Mesenchymal stem cell (in vitro differentiated cells and primary cell): ENCODE data around the gene KCNK1.
"Not testable (repeated sequence)": the region's sequence is repeated elsewhere in the genome, so short reads cannot be mapped to it uniquely, and the experiment has no call there.

Experiments
- DNase-seq: peaks from one replicate; pipeline ENCODE4 v3.0.0-alpha.2; 2013
- H2AFZ ChIP-seq: one replicate; pipeline ENCODE4 v1.6.1; 2013; ENCODE audit warnings: low read depth, mild to moderate bottlenecking, control low read depth, inconsistent platforms, low read length, moderate library complexity
- H2AK5ac ChIP-seq: 2 replicates; pipeline ENCODE4 v1.6.1; 2013; ENCODE audit warnings: low read length, moderate library complexity, mild to moderate bottlenecking, inconsistent platforms; ENCODE audit not compliant: severe bottlenecking
- H2BK120ac ChIP-seq: one replicate; pipeline ENCODE4 v1.6.1; 2013; ENCODE audit warnings: low read depth, mild to moderate bottlenecking, inconsistent platforms, low read length, moderate library complexity
- H2BK12ac ChIP-seq, 2 experiments: one replicate each; pipeline ENCODE4 v1.6.1; 2013; ENCODE audit warnings: inconsistent platforms in 2 of 2, low read length in 2 of 2, mild to moderate bottlenecking in 2 of 2, moderate library complexity in 2 of 2, control low read depth in 1 of 2
- H2BK15ac ChIP-seq: one replicate; pipeline ENCODE4 v1.6.1; 2013; ENCODE audit warnings: mild to moderate bottlenecking, low read depth, inconsistent platforms; ENCODE audit not compliant: poor library complexity, severe bottlenecking
- H2BK5ac ChIP-seq: 2 replicates; pipeline ENCODE4 v1.6.1; 2013; ENCODE audit warnings: low read depth, mild to moderate bottlenecking, low read length, control low read depth, inconsistent platforms; ENCODE audit not compliant: poor library complexity, severe bottlenecking
- H3K14ac ChIP-seq, 2 experiments: one replicate each; pipeline ENCODE4 v1.6.1; 2013; ENCODE audit warnings: inconsistent platforms in 2 of 2, low read length in 2 of 2, control low read depth in 1 of 2, mild to moderate bottlenecking in 1 of 2, moderate library complexity in 1 of 2
- H3K18ac ChIP-seq, 2 experiments: one replicate each; pipeline ENCODE4 v1.6.1; 2013; ENCODE audit warnings: inconsistent platforms in 2 of 2, low read length in 2 of 2, control low read depth in 1 of 2, low read depth in 1 of 2, mild to moderate bottlenecking in 1 of 2
- H3K23ac ChIP-seq, 2 experiments: one replicate each; pipeline ENCODE4 v1.6.1; 2013; ENCODE audit warnings: inconsistent platforms in 2 of 2, low read length in 2 of 2, mild to moderate bottlenecking in 2 of 2, moderate library complexity in 2 of 2, control low read depth in 1 of 2
- H3K27ac ChIP-seq: 2 replicates; pipeline ENCODE4 v1.5.1; 2013; ENCODE audit warnings: mild to moderate bottlenecking, moderate library complexity, low read length, control low read depth, inconsistent platforms; ENCODE audit not compliant: poor library complexity, severe bottlenecking
- H3K27me3 ChIP-seq, 2 experiments: 2 replicates each; pipeline versions ENCODE4 v1.6.1 to v1.7.0; 2013; ENCODE audit warnings: low read length in 2 of 2, mild to moderate bottlenecking in 2 of 2, moderate library complexity in 2 of 2, control low read depth in 1 of 2, inconsistent platforms in 1 of 2; ENCODE audit not compliant: control insufficient read depth in 1 of 2, insufficient read depth in 1 of 2
- H3K36me3 ChIP-seq, 2 experiments: 2 replicates each; pipeline versions ENCODE4 v1.6.1 to v1.7.0; 2013; ENCODE audit warnings: low read length in 2 of 2, control low read depth in 1 of 2, inconsistent platforms in 1 of 2, low read depth in 1 of 2, mild to moderate bottlenecking in 1 of 2; ENCODE audit not compliant: insufficient read depth in 2 of 2, control insufficient read depth in 1 of 2
- H3K4ac ChIP-seq, 2 experiments: one replicate each; pipeline ENCODE4 v1.6.1; 2013; ENCODE audit warnings: inconsistent platforms in 2 of 2, low read length in 2 of 2, mild to moderate bottlenecking in 2 of 2, moderate library complexity in 2 of 2, control low read depth in 1 of 2, low read depth in 1 of 2
- H3K4me1 ChIP-seq: 2 replicates; pipeline ENCODE4 v1.6.1; 2013; ENCODE audit warnings: low read depth, low read length, control low read depth; ENCODE audit not compliant: control insufficient read depth, insufficient read depth
- H3K4me2 ChIP-seq: 2 replicates; pipeline ENCODE4 v1.6.1; 2013; ENCODE audit warnings: low read length, mild to moderate bottlenecking, inconsistent platforms; ENCODE audit not compliant: poor library complexity, severe bottlenecking
- H3K4me3 ChIP-seq, 2 experiments: 2 replicates each; pipeline versions ENCODE4 v1.5.1 to v1.7.0; 2013; ENCODE audit warnings: low read length in 2 of 2, mild to moderate bottlenecking in 2 of 2, control low read depth in 1 of 2, low read depth in 1 of 2; ENCODE audit not compliant: insufficient read depth in 1 of 2
- H3K79me1 ChIP-seq: replicated peaks from 2 replicates; pipeline ENCODE4 v1.6.1; 2013; ENCODE audit warnings: mild to moderate bottlenecking, control low read depth, low read length, inconsistent platforms; ENCODE audit not compliant: poor library complexity, severe bottlenecking
- H3K9ac ChIP-seq: 2 replicates; pipeline ENCODE4 v1.7.0; 2013; ENCODE audit warnings: mild to moderate bottlenecking, low read length, moderate library complexity
- H3K9me3 ChIP-seq: 2 replicates; pipeline ENCODE4 v1.7.0; 2013; ENCODE audit warnings: mild to moderate bottlenecking, low read length; ENCODE audit not compliant: control insufficient read depth
- H4K8ac ChIP-seq: one replicate; pipeline ENCODE4 v1.6.1; 2013; ENCODE audit warnings: inconsistent platforms, mild to moderate bottlenecking, low read length, moderate library complexity
- H4K91ac ChIP-seq: one replicate; pipeline ENCODE4 v1.6.1; 2013; ENCODE audit warnings: mild to moderate bottlenecking, low read length, inconsistent platforms
- WGBS: methylation state at CpG from one replicate; pipeline ENCODE4 v1.1.7; 2013; ENCODE audit warnings: mixed read lengths; 5-methylcytosine and 5-hydroxymethylcytosine counted together

The KCNK1 gene

DNA sequence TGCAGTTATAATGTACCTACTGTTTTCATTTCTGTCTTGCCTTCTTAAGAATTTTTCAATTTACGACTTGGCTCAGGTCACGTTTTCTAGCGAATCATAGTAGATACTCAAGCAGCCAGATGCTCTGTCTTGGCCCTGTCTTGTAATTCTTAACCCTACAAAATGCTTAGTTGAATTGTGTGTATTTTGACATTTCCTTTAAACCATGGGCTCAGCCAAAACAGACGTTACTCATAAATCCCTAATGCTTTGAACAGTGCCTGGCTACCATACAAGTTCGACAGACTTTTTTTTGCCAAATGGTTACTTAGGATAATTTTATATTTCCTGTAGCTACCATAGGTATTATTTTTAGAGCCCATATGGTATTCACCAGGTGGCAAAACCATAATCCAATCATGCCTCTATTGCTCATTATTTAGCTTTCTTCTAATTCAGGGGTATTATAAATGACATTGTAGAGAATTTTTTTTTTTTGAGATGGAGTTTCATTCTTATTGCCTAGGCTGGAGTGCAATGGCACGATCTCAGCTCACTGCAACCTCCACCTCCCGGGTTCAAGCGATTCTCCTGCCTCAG is 54.3 kb downstream of the KCNK1 start:
- Histone ChIP-seq H3K27ac (no peak overlapping the region), H3K4me1 (no peaks in the 10 kb centered on the region), H2BK120ac (no peak overlapping the region), H3K79me1 (no peaks in the 10 kb centered on the region), H2BK5ac (no peak overlapping the region), H3K4me3 (no peak overlapping the region), H4K91ac (no peak overlapping the region), H2BK12ac (no peak overlapping the region), H2AK5ac (no peak overlapping the region), H3K23ac (no peak overlapping the region), H3K14ac (no peak overlapping the region), H3K18ac (no peak overlapping the region), H3K27me3 (no peaks in the 10 kb centered on the region), H3K9ac (no peak overlapping the region), H3K4ac (no peak overlapping the region), H3K9me3 (no peaks in the 10 kb centered on the region), H3K4me2 (no peak overlapping the region), H2BK15ac (no peak overlapping the region), H3K36me3 (no peaks in the 10 kb centered on the region), H2AFZ (no peak overlapping the region), H4K8ac (no peak overlapping the region)
- 67% methylated on average over 3 of the region's 8 CpGs for WGBS
- DNase-seq: no peak

DNA sequence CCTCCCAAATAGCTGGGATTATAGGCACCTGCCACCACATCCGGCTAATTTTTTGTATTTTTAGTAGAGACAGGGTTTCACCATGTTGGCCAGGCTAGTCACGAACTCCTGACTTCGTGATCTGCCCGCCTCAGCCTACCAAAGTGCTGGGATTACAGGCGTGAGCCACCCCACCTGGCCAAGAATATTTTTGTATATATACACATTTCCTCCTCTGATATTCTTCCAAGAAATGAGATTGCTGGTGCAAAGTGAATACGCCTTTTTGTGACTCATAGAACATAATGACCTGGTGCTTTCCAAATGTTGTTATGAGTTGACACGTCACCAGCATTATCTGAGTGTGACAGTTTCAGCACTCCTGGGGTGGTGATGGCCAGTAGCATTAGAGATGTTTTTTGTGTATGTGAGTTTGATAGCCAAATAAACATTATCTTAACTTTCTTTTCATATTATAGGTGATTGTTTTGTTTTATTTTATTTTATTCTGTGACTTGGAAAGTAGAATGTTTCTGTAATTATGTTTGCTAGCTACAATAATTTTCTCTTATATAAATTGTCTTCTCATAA is 54.9 kb downstream of the KCNK1 start:
- H3K18ac ChIP-seq: no peak overlapping the region
- no peaks in the 10 kb centered on the region for H3K36me3 ChIP-seq
- no peak overlapping the region for H3K23ac ChIP-seq
- no peak overlapping the region for H2AK5ac ChIP-seq
- H3K4me2 ChIP-seq: no peak overlapping the region
- no peak overlapping the region for H2BK5ac ChIP-seq
- WGBS: 89% methylated on average over 2 of the region's 7 CpGs
- H3K79me1 ChIP-seq: no peaks in the 10 kb centered on the region
- H3K4me1 ChIP-seq: no peaks in the 10 kb centered on the region
- H3K27me3 ChIP-seq: no peaks in the 10 kb centered on the region
- no peak overlapping the region for H3K4ac ChIP-seq
- no peak overlapping the region for H3K9ac ChIP-seq
- no peak overlapping the region for H4K8ac ChIP-seq
- no peak for DNase-seq
- H2BK12ac ChIP-seq: no peak overlapping the region
- H2AFZ ChIP-seq: no peak overlapping the region
- H2BK120ac ChIP-seq: no peak overlapping the region
- H4K91ac ChIP-seq: no peak overlapping the region
- H2BK15ac ChIP-seq: no peak overlapping the region
- no peaks in the 10 kb centered on the region for H3K9me3 ChIP-seq
- no peak overlapping the region for H3K27ac ChIP-seq
- H3K4me3 ChIP-seq: no peak overlapping the region
- H3K14ac ChIP-seq: no peak overlapping the region

GRCh38 chr1:233670363-233670762 is 56.5 kb downstream of the KCNK1 start:
- H3K4me3 ChIP-seq, DNase-seq, H2BK12ac ChIP-seq, H3K4me1 ChIP-seq, H3K27me3 ChIP-seq, H3K18ac ChIP-seq, H3K9ac ChIP-seq, H3K9me3 ChIP-seq, H3K36me3 ChIP-seq, H3K4me2 ChIP-seq, H4K91ac ChIP-seq, H3K14ac ChIP-seq, H2BK15ac ChIP-seq, H3K23ac ChIP-seq, H2BK120ac ChIP-seq, H3K79me1 ChIP-seq, H2BK5ac ChIP-seq, H2AFZ ChIP-seq, H3K4ac ChIP-seq, H3K27ac ChIP-seq, H4K8ac ChIP-seq, H2AK5ac ChIP-seq: not testable (repeated sequence)
- WGBS: 75% methylated on average over 1 of the region's 2 CpGs

DNA sequence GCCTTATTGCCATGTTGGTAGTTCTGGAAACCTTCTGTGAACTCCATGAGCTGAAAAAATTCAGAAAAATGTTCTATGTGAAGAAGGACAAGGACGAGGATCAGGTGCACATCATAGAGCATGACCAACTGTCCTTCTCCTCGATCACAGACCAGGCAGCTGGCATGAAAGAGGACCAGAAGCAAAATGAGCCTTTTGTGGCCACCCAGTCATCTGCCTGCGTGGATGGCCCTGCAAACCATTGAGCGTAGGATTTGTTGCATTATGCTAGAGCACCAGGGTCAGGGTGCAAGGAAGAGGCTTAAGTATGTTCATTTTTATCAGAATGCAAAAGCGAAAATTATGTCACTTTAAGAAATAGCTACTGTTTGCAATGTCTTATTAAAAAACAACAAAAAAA is 57.4 kb downstream of the KCNK1 start:
- no peak overlapping the region for H3K4me2 ChIP-seq
- no peak overlapping the region for H4K91ac ChIP-seq
- no peak overlapping the region for H3K14ac ChIP-seq
- no peak for DNase-seq
- no peak overlapping the region for H2AK5ac ChIP-seq
- no peak overlapping the region for H4K8ac ChIP-seq
- H3K27me3 ChIP-seq: no peaks in the 10 kb centered on the region
- no peak overlapping the region for H3K18ac ChIP-seq
- WGBS: 74% methylated on average over 3 of the region's 5 CpGs
- no peak overlapping the region for H3K9ac ChIP-seq
- no peak overlapping the region for H2BK12ac ChIP-seq
- H2BK120ac ChIP-seq: no peak overlapping the region
- H3K4me3 ChIP-seq: no peak overlapping the region
- H2BK15ac ChIP-seq: no peak overlapping the region
- no peaks in the 10 kb centered on the region for H3K9me3 ChIP-seq
- no peaks in the 10 kb centered on the region for H3K79me1 ChIP-seq
- no peak overlapping the region for H2AFZ ChIP-seq
- H3K23ac ChIP-seq: no peak overlapping the region
- no peak overlapping the region for H3K27ac ChIP-seq
- no peak overlapping the region for H2BK5ac ChIP-seq
- no peaks in the 10 kb centered on the region for H3K4me1 ChIP-seq
- H3K4ac ChIP-seq: no peak overlapping the region
- H3K36me3 ChIP-seq: no peaks in the 10 kb centered on the region
